Uterus (tissue), 2 donors: ENCODE results near the gene GSG1L.

ENCODE experiments used
- CTCF ChIP-seq, 4 experiments: fragments of 200-600 bp in 2 of 4; fragments of 450-650 bp in 2 of 4; sonication (generic) in 2 of 4; IDR thresholded peaks; one replicate each; pipeline ENCODE4 v1.5.1; 2016 to 2019; ENCODE audit warnings: antibody characterized with exemption in 4 of 4, mild to moderate bottlenecking in 2 of 4, moderate library complexity in 1 of 4
- POLR2A ChIP-seq, 2 donors: fragments of 450-650 bp; IDR thresholded peaks; one replicate each; pipeline ENCODE4 v1.6.1; 2016; ENCODE audit warnings: antibody characterized with exemption in 2 of 2, mild to moderate bottlenecking in 1 of 2, moderate library complexity in 1 of 2

DNA sequence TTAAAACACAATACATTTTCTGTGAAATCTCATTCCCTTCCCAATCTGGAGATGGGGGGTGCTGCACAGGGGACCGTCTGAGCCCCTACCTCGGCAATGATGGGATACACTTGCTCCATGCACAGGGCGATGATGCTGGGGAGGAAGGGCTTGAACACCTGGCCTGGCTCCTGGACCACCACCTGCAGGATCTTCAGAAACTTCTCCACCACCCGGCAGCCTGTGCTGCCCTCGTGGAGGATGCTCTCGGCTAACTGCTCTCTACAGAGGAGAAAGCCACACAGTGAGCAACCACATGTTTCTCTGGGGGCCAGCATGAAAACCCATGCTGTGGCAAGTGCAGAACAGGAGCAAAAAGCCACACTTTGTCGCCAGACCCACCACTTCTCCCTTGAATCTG is 42.4 kb upstream of the GSG1L start:
- TF ChIP-seq CTCF (IDR thresholded peaks at IDR 0.05) (no peak), POLR2A (IDR thresholded peaks at IDR 0.05) (no peak)
